Esophagus muscularis mucosa (tissue), 4 donors: Measurements from ENCODE around the gene NFIB. TPM values are rescaled to one million over a fixed set of nuclear protein-coding genes. Genes with fewer than 3 reads are reported as not detected.

Experiments used
- DNase-seq: peaks from one replicate; pipeline ENCODE4 v3.0.0-alpha.2; 2017; ENCODE audit errors: extremely low spot score
- H3K27ac ChIP-seq, 4 donors: fragments of 200-600 bp; sonication (generic); replicated peaks in 1 of 4; 1 replicate in 3 of 4; 2 replicates in 1 of 4; pipeline ENCODE4 v1.5.1; 2016 to 2019; ENCODE audit warnings: mild to moderate bottlenecking in 1 of 4
- H3K27me3 ChIP-seq, 4 donors: fragments of 200-600 bp; sonication (generic); one replicate each; pipeline versions ENCODE4 v1.5.1 to v1.6.0; 2016 to 2019
- H3K36me3 ChIP-seq, 4 donors: fragments of 200-600 bp; sonication (generic); one replicate each; pipeline ENCODE4 v1.5.1; 2016 to 2019
- H3K4me1 ChIP-seq, 4 donors: fragments of 200-600 bp; sonication (generic); one replicate each; pipeline ENCODE4 v1.5.1; 2016 to 2019
- H3K4me3 ChIP-seq, 4 donors: fragments of 200-600 bp; sonication (generic); 1 replicate in 2 of 4; 2 replicates in 2 of 4; pipeline ENCODE4 v1.5.1; 2016 to 2019; ENCODE audit warnings: mild to moderate bottlenecking in 4 of 4, moderate library complexity in 1 of 4
- H3K9me3 ChIP-seq, 4 donors: fragments of 200-600 bp; sonication (generic); 1 replicate in 3 of 4; 2 replicates in 1 of 4; pipeline ENCODE4 v1.5.1; 2016 to 2019
- CTCF ChIP-seq, 3 experiments: fragments of 200-600 bp in 2 of 3; fragments of 450-650 bp in 1 of 3; sonication (generic) in 2 of 3; IDR thresholded peaks; one replicate each; pipeline ENCODE4 v1.5.1; 2017 to 2019; ENCODE audit warnings: antibody characterized with exemption in 3 of 3, mild to moderate bottlenecking in 2 of 3, moderate library complexity in 1 of 3
- EP300 ChIP-seq: sonication (generic); formaldehyde crosslinking; IDR thresholded peaks from one replicate; pipeline ENCODE4 v1.6.1; 2017; ENCODE audit warnings: antibody characterized with exemption
- POLR2A ChIP-seq: fragments of 450-650 bp; IDR thresholded peaks from one replicate; pipeline ENCODE4 v1.6.1; 2017; ENCODE audit warnings: antibody characterized with exemption, moderate library complexity, mild to moderate bottlenecking, low read depth
- POLR2AphosphoS5 ChIP-seq, 2 donors: sonication (generic); formaldehyde crosslinking; IDR thresholded peaks; one replicate each; pipeline ENCODE4 v1.6.1; 2017; ENCODE audit warnings: antibody characterized with exemption in 2 of 2
- WGBS: methylation state at CpG from one replicate; pipeline ENCODE4 v1.1.5; 2018; 5-methylcytosine and 5-hydroxymethylcytosine counted together
- intact Hi-C: fragments of 100-400 bp; cut with DNase I; formaldehyde crosslinking; loops from one replicate; pipeline ENCODE4 v1.15.1; 2023
- total RNA-seq, 4 donors: library from RNA; depleted of rRNA; stranded (reverse); fragments of >200 nt; gene quantifications; one replicate each; pipeline versions ENCODE4 v1.1.0 to v1.2.1, GENCODE V29; 2016

The NFIB gene
- total RNA-seq, 4 donors from 2014 or later: 38.1 to 64.4 (median 55.8) TPM

- TF ChIP-seq CTCF (IDR thresholded peaks at IDR 0.05) (no peak), POLR2A (no peak), EP300 (no peak), POLR2AphosphoS5 (IDR thresholded peaks at IDR 0.05) (no peak)
- WGBS: 89% methylated on average over 5 of the region's 5 CpGs
- DNase-seq: no peak
- H3K27me3 ChIP-seq: no peaks in the 10 kb centered on the region
- H3K36me3 ChIP-seq: no peaks in the 10 kb centered on the region
- peaks cover 8 to 23% (median 14%) of the 10 kb centered on the region in 4 donors for H3K4me1 ChIP-seq
- H3K9me3 ChIP-seq: no peaks in the 10 kb centered on the region
- H3K27ac ChIP-seq: no peak overlapping the region
- no peak overlapping the region for H3K4me3 ChIP-seq
- intact Hi-C loops: no loop called here
Observed at GRCh38 chr9:14170973-14171596, 142.9 kb downstream of the NFIB start.

- peaks cover 13 to 29% (median 18%) of the 10 kb centered on the region in 4 donors for H3K4me1 ChIP-seq
- H3K4me3 ChIP-seq: no peak overlapping the region
- intact Hi-C loops: no loop called here
- no peaks in the 10 kb centered on the region for H3K36me3 ChIP-seq
- DNase-seq: no peak
- no peak for TF ChIP-seq CTCF (IDR thresholded peaks at IDR 0.05)
- TF ChIP-seq POLR2A: no peak
- no peak for TF ChIP-seq EP300
- TF ChIP-seq POLR2AphosphoS5 (IDR thresholded peaks at IDR 0.05): no peak
- no peaks in the 10 kb centered on the region for H3K9me3 ChIP-seq
- 84% methylated on average over 2 of the region's 2 CpGs for whole genome bisulfite sequencing
- no peaks in the 10 kb centered on the region for H3K27me3 ChIP-seq
- no peak overlapping the region for H3K27ac ChIP-seq
Observed at GRCh38 chr9:14170392-14170931, 143.5 kb downstream of the NFIB start.

GRCh38 chr9:14168381-14168780 is 145.6 kb downstream of the NFIB start:
- no peaks in the 10 kb centered on the region for H3K36me3 ChIP-seq
- peaks cover 22 to 39% (median 34%) of the 10 kb centered on the region in 4 donors for H3K4me1 ChIP-seq
- TF ChIP-seq CTCF (IDR thresholded peaks at IDR 0.05) (no peak), POLR2AphosphoS5 (IDR thresholded peaks at IDR 0.05) (no peak), EP300 (no peak), POLR2A (no peak)
- no peak overlapping the region for H3K27ac ChIP-seq
- DNase-seq: no peak
- WGBS: 94% methylated on average over 5 of the region's 5 CpGs
- intact Hi-C loops: no loop called here
- H3K4me3 ChIP-seq: no peak overlapping the region
- no peaks in the 10 kb centered on the region for H3K9me3 ChIP-seq
- H3K27me3 ChIP-seq: no peaks in the 10 kb centered on the region

DNA sequence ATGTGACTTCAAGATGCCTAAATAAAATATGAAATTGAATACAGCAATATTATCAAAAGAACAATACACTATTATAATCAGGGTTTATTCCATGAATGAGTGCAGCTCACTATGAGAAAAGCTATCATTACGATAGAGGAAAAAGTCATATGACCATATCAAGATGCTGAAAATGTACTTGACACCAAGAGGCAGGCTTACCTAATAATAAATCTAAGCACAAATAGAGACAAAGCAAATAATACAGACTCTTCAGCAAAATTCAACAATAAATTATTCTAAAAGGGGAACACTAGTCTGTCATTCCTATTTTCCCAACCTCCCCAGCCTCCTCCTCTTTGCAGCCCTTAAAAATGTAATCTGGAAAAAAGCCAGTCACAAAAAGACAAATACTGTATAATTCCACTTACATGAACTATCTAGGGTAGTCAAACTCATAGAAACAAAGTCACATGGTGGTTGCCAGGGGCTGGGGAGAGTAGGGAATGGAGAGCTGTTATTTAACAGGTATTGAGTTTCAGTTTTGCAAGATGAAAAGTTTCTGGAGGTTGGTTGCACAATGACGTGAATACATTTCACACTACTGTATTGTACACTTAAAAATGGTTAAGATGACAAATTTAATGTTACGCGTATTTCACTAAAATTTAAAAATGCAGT is 148.4 kb downstream of the NFIB start:
- TF ChIP-seq POLR2A (no peak), POLR2AphosphoS5 (IDR thresholded peaks at IDR 0.05) (no peak), EP300 (no peak), CTCF (IDR thresholded peaks at IDR 0.05) (no peak)
- intact Hi-C loops: no loop called here
- WGBS: 78% methylated on average over 4 of the region's 4 CpGs
- H3K9me3 ChIP-seq: no peaks in the 10 kb centered on the region
- H3K36me3 ChIP-seq: no peaks in the 10 kb centered on the region
- H3K27ac ChIP-seq: no peak overlapping the region
- no peak overlapping the region for H3K4me3 ChIP-seq
- no peak for DNase-seq
- peaks cover 19 to 43% (median 34%) of the 10 kb centered on the region in 4 donors for H3K4me1 ChIP-seq
- no peaks in the 10 kb centered on the region for H3K27me3 ChIP-seq
